Measurements from ENCODE around the gene FRYL.

Gene FRYL

DNA sequence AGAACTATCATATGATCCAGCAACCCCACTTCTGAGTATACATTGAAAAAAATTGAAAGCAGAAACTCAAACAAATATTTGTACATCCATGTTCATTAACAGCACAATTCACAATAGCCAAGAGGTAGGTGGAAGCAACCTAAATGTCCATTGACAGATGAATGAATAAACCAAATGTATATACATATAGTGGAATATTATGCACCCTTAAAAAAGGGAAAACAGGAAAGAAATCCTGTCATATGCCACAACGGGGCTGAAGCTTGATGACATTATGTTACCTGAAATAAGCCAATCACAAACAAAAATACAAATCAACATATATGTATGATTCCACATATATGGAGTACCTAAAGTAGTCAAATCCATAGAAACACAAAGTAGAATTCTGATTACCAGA, 222.1 kb downstream of the FRYL start:
- no peak overlapping the region for H2BK120ac ChIP-seq (ENCODE audit: insufficient read depth, low read length, poor library complexity)
- no peak for DNase-seq
- no peaks in the 10 kb centered on the region for H3K27me3 ChIP-seq (ENCODE audit: insufficient read depth, low read length)
- no peak overlapping the region for H2AK5ac ChIP-seq (ENCODE audit: low read length)
- no peak overlapping the region for H3K9ac ChIP-seq (ENCODE audit: low read length)
- H3K14ac ChIP-seq (ENCODE audit: low read length), result no peak overlapping the region
- no peak overlapping the region for H3K4me2 ChIP-seq (ENCODE audit: low read length)
- H2AFZ ChIP-seq (ENCODE audit: insufficient read depth, low read length, poor library complexity), result no peak overlapping the region
- H3K18ac ChIP-seq (ENCODE audit: low read length), result no peak overlapping the region
- H4K91ac ChIP-seq (ENCODE audit: low read depth, low read length), result no peak overlapping the region
- H3K79me1 ChIP-seq (ENCODE audit: low read length), result no peaks in the 10 kb centered on the region
- no peak overlapping the region for H4K12ac ChIP-seq (ENCODE audit: low read depth, low read length)
- peaks cover 15 to 16% of the 10 kb centered on the region in 2 experiments for H3K36me3 ChIP-seq (ENCODE audit: control insufficient read depth in 1 of 2, insufficient read depth in 2 of 2, low read length in 2 of 2)
- H3K4me1 ChIP-seq (ENCODE audit: control insufficient read depth in 1 of 2, insufficient read depth in 2 of 2, low read length in 2 of 2), result no peaks in the 10 kb centered on the region
- H3K23ac ChIP-seq (ENCODE audit: low read length), result no peak overlapping the region
- no peak overlapping the region for H3K4ac ChIP-seq (ENCODE audit: low read depth, low read length)
- no CpG with 5 or more reads among the region's 1 CpG for WGBS (ENCODE audit: extremely low coverage, insufficient coverage, insufficient read length)
- no peak overlapping the region for H2BK12ac ChIP-seq (ENCODE audit: low read length)
- H3K27ac ChIP-seq (ENCODE audit: low read depth, low read length), result no peak overlapping the region
- H3K9me3 ChIP-seq (ENCODE audit: insufficient read depth, low read depth, low read length), result no peaks in the 10 kb centered on the region
- H3K79me2 ChIP-seq (ENCODE audit: control insufficient read depth, insufficient read depth, low read length, poor library complexity), result no peaks in the 10 kb centered on the region
- no peak overlapping the region for H3K4me3 ChIP-seq (ENCODE audit: low read depth, low read length)
- no peak overlapping the region for H2BK5ac ChIP-seq (ENCODE audit: low read depth, low read length, poor library complexity)
- no peak overlapping the region for H4K8ac ChIP-seq (ENCODE audit: low read depth, low read length)

GRCh38 chr4:48557478-48557877, 222.6 kb downstream of the FRYL start:
- H2BK120ac ChIP-seq (ENCODE audit: insufficient read depth, low read length, poor library complexity), result no peak overlapping the region
- no peak overlapping the region for H2AK5ac ChIP-seq (ENCODE audit: low read length)
- no peak overlapping the region for H2AFZ ChIP-seq (ENCODE audit: insufficient read depth, low read length, poor library complexity)
- H2BK12ac ChIP-seq (ENCODE audit: low read length), result no peak overlapping the region
- no peaks in the 10 kb centered on the region for H3K79me2 ChIP-seq (ENCODE audit: control insufficient read depth, insufficient read depth, low read length, poor library complexity)
- H3K4me2 ChIP-seq (ENCODE audit: low read length), result no peak overlapping the region
- H3K27ac ChIP-seq (ENCODE audit: low read depth, low read length), result no peak overlapping the region
- no peak overlapping the region for H3K4me3 ChIP-seq (ENCODE audit: low read depth, low read length)
- H3K9ac ChIP-seq (ENCODE audit: low read length), result no peak overlapping the region
- no peak overlapping the region for H4K8ac ChIP-seq (ENCODE audit: low read depth, low read length)
- WGBS (ENCODE audit: extremely low coverage, insufficient coverage, insufficient read length), result 100% methylated on average over 1 of the region's 8 CpGs
- H3K9me3 ChIP-seq (ENCODE audit: insufficient read depth, low read depth, low read length), result no peaks in the 10 kb centered on the region
- H3K23ac ChIP-seq (ENCODE audit: low read length), result no peak overlapping the region
- peaks cover 15 to 16% of the 10 kb centered on the region in 2 experiments for H3K36me3 ChIP-seq (ENCODE audit: control insufficient read depth in 1 of 2, insufficient read depth in 2 of 2, low read length in 2 of 2)
- H3K18ac ChIP-seq (ENCODE audit: low read length), result no peak overlapping the region
- no peak overlapping the region for H3K4ac ChIP-seq (ENCODE audit: low read depth, low read length)
- H3K4me1 ChIP-seq (ENCODE audit: control insufficient read depth in 1 of 2, insufficient read depth in 2 of 2, low read length in 2 of 2), result no peaks in the 10 kb centered on the region
- no peaks in the 10 kb centered on the region for H3K79me1 ChIP-seq (ENCODE audit: low read length)
- H4K12ac ChIP-seq (ENCODE audit: low read depth, low read length), result no peak overlapping the region
- no peak overlapping the region for H2BK5ac ChIP-seq (ENCODE audit: low read depth, low read length, poor library complexity)
- no peak overlapping the region for H4K91ac ChIP-seq (ENCODE audit: low read depth, low read length)
- H3K14ac ChIP-seq (ENCODE audit: low read length), result no peak overlapping the region
- peak; percentile 30 to 66 for DNase-seq
- no peaks in the 10 kb centered on the region for H3K27me3 ChIP-seq (ENCODE audit: insufficient read depth, low read length)

- Histone ChIP-seq H4K12ac (ENCODE audit: low read depth, low read length) (no peak overlapping the region), H3K9ac (ENCODE audit: low read length) (no peak overlapping the region), H4K91ac (ENCODE audit: low read depth, low read length) (no peak overlapping the region), H2AFZ (ENCODE audit: insufficient read depth, low read length, poor library complexity) (no peak overlapping the region), H2AK5ac (ENCODE audit: low read length) (no peak overlapping the region), H3K4ac (ENCODE audit: low read depth, low read length) (no peak overlapping the region), H3K18ac (ENCODE audit: low read length) (no peak overlapping the region), H2BK5ac (ENCODE audit: low read depth, low read length, poor library complexity) (no peak overlapping the region), H3K27me3 (ENCODE audit: insufficient read depth, low read length) (no peaks in the 10 kb centered on the region), H3K27ac (ENCODE audit: low read depth, low read length) (no peak overlapping the region), H3K23ac (ENCODE audit: low read length) (no peak overlapping the region), H3K9me3 (ENCODE audit: insufficient read depth, low read depth, low read length) (no peaks in the 10 kb centered on the region), H3K79me2 (ENCODE audit: control insufficient read depth, insufficient read depth, low read length, poor library complexity) (no peaks in the 10 kb centered on the region), H3K4me1 (ENCODE audit: control insufficient read depth in 1 of 2, insufficient read depth in 2 of 2, low read length in 2 of 2) (no peaks in the 10 kb centered on the region), H3K4me2 (ENCODE audit: low read length) (no peak overlapping the region), H3K79me1 (ENCODE audit: low read length) (no peaks in the 10 kb centered on the region), H4K8ac (ENCODE audit: low read depth, low read length) (no peak overlapping the region), H2BK120ac (ENCODE audit: insufficient read depth, low read length, poor library complexity) (no peak overlapping the region), H3K36me3 (ENCODE audit: control insufficient read depth in 1 of 2, insufficient read depth in 2 of 2, low read length in 2 of 2) (peaks cover 12 to 18% of the 10 kb centered on the region in 2 experiments), H3K4me3 (ENCODE audit: low read depth, low read length) (no peak overlapping the region), H3K14ac (ENCODE audit: low read length) (no peak overlapping the region), H2BK12ac (ENCODE audit: low read length) (no peak overlapping the region)
- DNase-seq, result peak; percentile 67 to 81
- no CpG with 5 or more reads among the region's 2 CpGs for WGBS (ENCODE audit: extremely low coverage, insufficient coverage, insufficient read length)
Measured at GRCh38 chr4:48556268-48556667, 223.8 kb downstream of the FRYL start.

- Histone ChIP-seq H3K4me1 (ENCODE audit: control insufficient read depth in 1 of 2, insufficient read depth in 2 of 2, low read length in 2 of 2) (no peaks in the 10 kb centered on the region), H3K4me2 (ENCODE audit: low read length) (no peak overlapping the region), H4K8ac (ENCODE audit: low read depth, low read length) (no peak overlapping the region), H2BK5ac (ENCODE audit: low read depth, low read length, poor library complexity) (no peak overlapping the region), H3K23ac (ENCODE audit: low read length) (no peak overlapping the region), H3K14ac (ENCODE audit: low read length) (no peak overlapping the region), H3K27me3 (ENCODE audit: insufficient read depth, low read length) (no peaks in the 10 kb centered on the region), H4K12ac (ENCODE audit: low read depth, low read length) (no peak overlapping the region), H2AK5ac (ENCODE audit: low read length) (no peak overlapping the region), H3K79me1 (ENCODE audit: low read length) (no peaks in the 10 kb centered on the region), H3K4me3 (ENCODE audit: low read depth, low read length) (no peak overlapping the region), H3K36me3 (ENCODE audit: control insufficient read depth in 1 of 2, insufficient read depth in 2 of 2, low read length in 2 of 2) (peaks cover 10 to 17% of the 10 kb centered on the region in 2 experiments), H3K18ac (ENCODE audit: low read length) (no peak overlapping the region), H3K9ac (ENCODE audit: low read length) (no peak overlapping the region), H3K79me2 (ENCODE audit: control insufficient read depth, insufficient read depth, low read length, poor library complexity) (no peaks in the 10 kb centered on the region), H3K4ac (ENCODE audit: low read depth, low read length) (no peak overlapping the region), H3K9me3 (ENCODE audit: insufficient read depth, low read depth, low read length) (no peaks in the 10 kb centered on the region), H4K91ac (ENCODE audit: low read depth, low read length) (no peak overlapping the region), H3K27ac (ENCODE audit: low read depth, low read length) (no peak overlapping the region), H2AFZ (ENCODE audit: insufficient read depth, low read length, poor library complexity) (no peak overlapping the region), H2BK120ac (ENCODE audit: insufficient read depth, low read length, poor library complexity) (no peak overlapping the region), H2BK12ac (ENCODE audit: low read length) (no peak overlapping the region)
- no CpG with 5 or more reads among the region's 5 CpGs for WGBS (ENCODE audit: extremely low coverage, insufficient coverage, insufficient read length)
- no peak for DNase-seq
Measured at GRCh38 chr4:48554606-48555005, 225.5 kb downstream of the FRYL start.

All from trophoblast cell (in vitro differentiated cells and primary cell).